ENCODE results near the gene BTD.

DNA sequence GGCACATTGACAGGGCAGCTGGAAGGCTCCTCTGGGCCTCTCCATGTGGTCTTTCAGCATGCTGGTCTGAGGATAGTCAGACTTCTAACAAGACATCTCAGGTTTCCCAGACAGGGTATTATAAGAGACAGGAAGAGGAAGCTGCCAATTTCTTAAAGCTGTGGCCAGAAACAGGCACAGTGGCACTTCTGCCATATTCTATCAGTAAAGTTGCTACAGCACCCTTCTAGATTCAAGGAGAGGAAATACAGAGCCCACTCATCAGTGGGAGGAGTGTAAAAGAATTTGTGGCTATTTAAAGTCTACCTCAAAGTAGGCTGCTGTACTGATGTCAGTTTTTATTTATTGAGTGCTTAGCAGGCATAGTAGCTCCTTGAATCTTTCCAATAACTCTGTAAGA, 55.5 kb downstream of the BTD start:
- TF ChIP-seq, protein P1, sequence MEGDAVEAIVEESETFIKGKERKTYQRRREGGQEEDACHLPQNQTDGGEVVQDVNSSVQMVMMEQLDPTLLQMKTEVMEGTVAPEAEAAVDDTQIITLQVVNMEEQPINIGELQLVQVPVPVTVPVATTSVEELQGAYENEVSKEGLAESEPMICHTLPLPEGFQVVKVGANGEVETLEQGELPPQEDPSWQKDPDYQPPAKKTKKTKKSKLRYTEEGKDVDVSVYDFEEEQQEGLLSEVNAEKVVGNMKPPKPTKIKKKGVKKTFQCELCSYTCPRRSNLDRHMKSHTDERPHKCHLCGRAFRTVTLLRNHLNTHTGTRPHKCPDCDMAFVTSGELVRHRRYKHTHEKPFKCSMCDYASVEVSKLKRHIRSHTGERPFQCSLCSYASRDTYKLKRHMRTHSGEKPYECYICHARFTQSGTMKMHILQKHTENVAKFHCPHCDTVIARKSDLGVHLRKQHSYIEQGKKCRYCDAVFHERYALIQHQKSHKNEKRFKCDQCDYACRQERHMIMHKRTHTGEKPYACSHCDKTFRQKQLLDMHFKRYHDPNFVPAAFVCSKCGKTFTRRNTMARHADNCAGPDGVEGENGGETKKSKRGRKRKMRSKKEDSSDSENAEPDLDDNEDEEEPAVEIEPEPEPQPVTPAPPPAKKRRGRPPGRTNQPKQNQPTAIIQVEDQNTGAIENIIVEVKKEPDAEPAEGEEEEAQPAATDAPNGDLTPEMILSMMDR (IDR thresholded peaks at IDR 0.05) = no peak
- TF ChIP-seq EP300 (IDR thresholded peaks at IDR 0.05) (no peak), POLR2A (IDR thresholded peaks at IDR 0.05) (no peak)
